ENCODE results near the gene FAHD2A.

The FAHD2A gene

GRCh38 chr2:95386031-95386430 is 16.5 kb upstream of the FAHD2A start:
- TF ChIP-seq CTCF (IDR thresholded peaks at IDR 0.05; ENCODE audit: low read length) (no peak), EZH2 (IDR thresholded peaks at IDR 0.05; ENCODE audit: borderline replicate concordance, low read length) (no peak)
- no peaks in the 10 kb centered on the region for H3K79me2 ChIP-seq (ENCODE audit: insufficient read depth, low read length)
- H3K36me3 ChIP-seq (ENCODE audit: insufficient read depth, low read length): no peaks in the 10 kb centered on the region
- H3K9me3 ChIP-seq (ENCODE audit: low read length): no peaks in the 10 kb centered on the region
- no peak overlapping the region for H3K4me3 ChIP-seq (ENCODE audit: low read depth, low read length, poor library complexity, severe bottlenecking)
- no peak overlapping the region for H3K9ac ChIP-seq (ENCODE audit: low read length)
- no peaks in the 10 kb centered on the region for H3K9me2 ChIP-seq (ENCODE audit: low read depth, low read length)
- H3F3A ChIP-seq (ENCODE audit: insufficient read depth, low read length): no peaks in the 10 kb centered on the region
- H4K20me1 ChIP-seq (ENCODE audit: insufficient read depth, low read length): no peaks in the 10 kb centered on the region
- no peak overlapping the region for H3K27ac ChIP-seq (ENCODE audit: low read depth, low read length, poor library complexity, severe bottlenecking)
- no peak overlapping the region for H2AFZ ChIP-seq (ENCODE audit: low read length)
- H3K4me1 ChIP-seq (ENCODE audit: insufficient read depth, low read length, severe bottlenecking): no peaks in the 10 kb centered on the region
- no peaks in the 10 kb centered on the region for H3K27me3 ChIP-seq (ENCODE audit: insufficient read depth, low read length)
- no peak overlapping the region for H3K4me2 ChIP-seq (ENCODE audit: low read length)

- Histone ChIP-seq H3K4me2 (ENCODE audit: low read length) (no peak overlapping the region), H3K27me3 (ENCODE audit: insufficient read depth, low read length) (no peaks in the 10 kb centered on the region), H3K4me3 (ENCODE audit: low read depth, low read length, poor library complexity, severe bottlenecking) (no peak overlapping the region), H3K9ac (ENCODE audit: low read length) (no peak overlapping the region), H3K79me2 (ENCODE audit: insufficient read depth, low read length) (no peaks in the 10 kb centered on the region), H3K9me2 (ENCODE audit: low read depth, low read length) (no peaks in the 10 kb centered on the region), H3K27ac (ENCODE audit: low read depth, low read length, poor library complexity, severe bottlenecking) (no peak overlapping the region), H3K4me1 (ENCODE audit: insufficient read depth, low read length, severe bottlenecking) (no peaks in the 10 kb centered on the region), H3F3A (ENCODE audit: insufficient read depth, low read length) (no peaks in the 10 kb centered on the region), H2AFZ (ENCODE audit: low read length) (no peak overlapping the region), H3K36me3 (ENCODE audit: insufficient read depth, low read length) (no peaks in the 10 kb centered on the region), H3K9me3 (ENCODE audit: low read length) (no peaks in the 10 kb centered on the region), H4K20me1 (ENCODE audit: insufficient read depth, low read length) (no peaks in the 10 kb centered on the region)
- TF ChIP-seq EZH2 (IDR thresholded peaks at IDR 0.05; ENCODE audit: borderline replicate concordance, low read length) (no peak), CTCF (IDR thresholded peaks at IDR 0.05; ENCODE audit: low read length) (no peak)
Measured at GRCh38 chr2:95387358-95387757, 15.2 kb upstream of the FAHD2A start.

GRCh38 chr2:95388091-95388692 is 14.3 kb upstream of the FAHD2A start:
- Histone ChIP-seq H4K20me1 (ENCODE audit: insufficient read depth, low read length) (no peaks in the 10 kb centered on the region), H2AFZ (ENCODE audit: low read length) (no peak overlapping the region), H3K9ac (ENCODE audit: low read length) (no peak overlapping the region), H3K9me3 (ENCODE audit: low read length) (no peaks in the 10 kb centered on the region), H3K27ac (ENCODE audit: low read depth, low read length, poor library complexity, severe bottlenecking) (no peak overlapping the region), H3F3A (ENCODE audit: insufficient read depth, low read length) (no peaks in the 10 kb centered on the region), H3K36me3 (ENCODE audit: insufficient read depth, low read length) (no peaks in the 10 kb centered on the region), H3K4me3 (ENCODE audit: low read depth, low read length, poor library complexity, severe bottlenecking) (no peak overlapping the region), H3K79me2 (ENCODE audit: insufficient read depth, low read length) (no peaks in the 10 kb centered on the region), H3K4me1 (ENCODE audit: insufficient read depth, low read length, severe bottlenecking) (no peaks in the 10 kb centered on the region), H3K9me2 (ENCODE audit: low read depth, low read length) (no peaks in the 10 kb centered on the region), H3K4me2 (ENCODE audit: low read length) (no peak overlapping the region), H3K27me3 (ENCODE audit: insufficient read depth, low read length) (no peaks in the 10 kb centered on the region)
- TF ChIP-seq EZH2 (IDR thresholded peaks at IDR 0.05; ENCODE audit: borderline replicate concordance, low read length) (no peak), CTCF (IDR thresholded peaks at IDR 0.05; ENCODE audit: low read length) (no peak)
